Stimulated activated CD4-positive, alpha-beta T cell treated with anti-CD3 and anti-CD28 coated beads, Interleukin-15, amount 100 ng/mL, for 1 hour (primary cell): ENCODE results near the gene HDDC2.

Source experiments
- DNase-seq, 2 donors: peaks; one replicate each; pipeline ENCODE4 v3.0.0-alpha.2; 2020; ENCODE audit warnings: low read depth in 1 of 2, low spot score in 1 of 2

Gene HDDC2

GRCh38 chr6:125301435-125302391 is at the start of gene HDDC2:
TSS of gene HDDC2 (minus strand) at chr6:125301967. CDS start at chr6:125301932, 35 bp downstream.
- peak; percentile 24 to 50 for DNase-seq

- no peak for DNase-seq
Measured at GRCh38 chr6:125346926-125347563, 45.3 kb upstream of the HDDC2 start.

GRCh38 chr6:125346201-125346925 is 44.6 kb upstream of the HDDC2 start:
- no peak for DNase-seq

- DNase-seq = no peak
Measured at GRCh38 chr6:125341460-125341859, 39.7 kb upstream of the HDDC2 start.

GRCh38 chr6:125340991-125341390 is 39.2 kb upstream of the HDDC2 start:
- no peak for DNase-seq

GRCh38 chr6:125340175-125340835 is 38.5 kb upstream of the HDDC2 start:
- no peak for DNase-seq

- DNase-seq = no peak
Measured at GRCh38 chr6:125339653-125340052, 37.9 kb upstream of the HDDC2 start.

- DNase-seq = no peak
Measured at GRCh38 chr6:125338381-125338780, 36.6 kb upstream of the HDDC2 start.

GRCh38 chr6:125337706-125338105 is 35.9 kb upstream of the HDDC2 start:
- DNase-seq = no peak

GRCh38 chr6:125332664-125333063 is 30.9 kb upstream of the HDDC2 start:
- DNase-seq = no peak

GRCh38 chr6:125325586-125325985 is 23.8 kb upstream of the HDDC2 start:
- no peak for DNase-seq

- DNase-seq = no peak
Measured at GRCh38 chr6:125323376-125323775, 21.6 kb upstream of the HDDC2 start.

- DNase-seq = no peak
Measured at GRCh38 chr6:125316621-125317020, 14.9 kb upstream of the HDDC2 start.

- DNase-seq = no peak
Measured at GRCh38 chr6:125315548-125315947, 13.8 kb upstream of the HDDC2 start.

- DNase-seq = no peak
Measured at GRCh38 chr6:125314009-125314581, 12.3 kb upstream of the HDDC2 start.

- DNase-seq = no peak
Measured at GRCh38 chr6:125312950-125313349, 11.2 kb upstream of the HDDC2 start.

GRCh38 chr6:125312478-125312877 is 10.7 kb upstream of the HDDC2 start:
- DNase-seq = no peak

- no peak for DNase-seq
Measured at GRCh38 chr6:125310994-125311649, 9.4 kb upstream of the HDDC2 start.

- no peak for DNase-seq
Measured at GRCh38 chr6:125307964-125308615, 6.3 kb upstream of the HDDC2 start.
